NCI-H2196 (cell line): ENCODE measurements around the gene MARF1.
"Not testable (repeated sequence)": the region's sequence is repeated elsewhere in the genome, so short reads cannot be mapped to it uniquely, and the experiment has no call there.

Source experiments
- DNase-seq: peaks from one replicate; lab custom pipeline; 2025; ENCODE audit not compliant: unreplicated experiment; lab: John Stamatoyannopoulos, UW

Gene MARF1

GRCh38 chr16:15573896-15574613 lies 68.9 kb downstream of the MARF1 start:
- not testable (repeated sequence) for DNase-seq

- DNase-seq, result no peak
Measured at GRCh38 chr16:15573274-15573895, 69.6 kb downstream of the MARF1 start.

GRCh38 chr16:15572329-15573001 lies 70.5 kb downstream of the MARF1 start:
- DNase-seq, result no peak

- DNase-seq, result no peak
Measured at GRCh38 chr16:15571557-15571956, 71.4 kb downstream of the MARF1 start.

- DNase-seq, result not testable (repeated sequence)
Measured at GRCh38 chr16:15570666-15571065, 72.3 kb downstream of the MARF1 start.

- no peak for DNase-seq
Measured at GRCh38 chr16:15567823-15568222, 75.1 kb downstream of the MARF1 start.

- no peak for DNase-seq
Measured at GRCh38 chr16:15566095-15566494, 76.9 kb downstream of the MARF1 start.

GRCh38 chr16:15564604-15565339 lies 78.2 kb downstream of the MARF1 start:
- DNase-seq, result no peak

- no peak for DNase-seq
Measured at GRCh38 chr16:15559176-15559575, 83.8 kb downstream of the MARF1 start.

- DNase-seq, result no peak
Measured at GRCh38 chr16:15557258-15557657, 85.7 kb downstream of the MARF1 start.

GRCh38 chr16:15556130-15556529 lies 86.8 kb downstream of the MARF1 start:
- no peak for DNase-seq

GRCh38 chr16:15553313-15554088 lies 89.5 kb downstream of the MARF1 start:
- no peak for DNase-seq

GRCh38 chr16:15552507-15552906 lies 90.4 kb downstream of the MARF1 start:
- no peak for DNase-seq

GRCh38 chr16:15548482-15548891 lies 94.5 kb downstream of the MARF1 start:
- DNase-seq, result no peak

GRCh38 chr16:15547768-15548096 lies 95.2 kb downstream of the MARF1 start:
- no peak for DNase-seq

GRCh38 chr16:15547072-15547767 lies 95.7 kb downstream of the MARF1 start:
- DNase-seq, result not testable (repeated sequence)

GRCh38 chr16:15545544-15545943 lies 97.4 kb downstream of the MARF1 start:
- no peak for DNase-seq

- DNase-seq, result no peak
Measured at GRCh38 chr16:15544405-15544804, 98.5 kb downstream of the MARF1 start.
